GM18520 (cell line): Measurements from ENCODE around the gene CFAP299.
A peak's percentile ranks its signal among the peaks of the same experiment; 100 is the strongest.

Experiments used
- ATAC-seq: cut with Tn5 transposase; IDR thresholded peaks from one replicate; pipeline ENCODE4 v1.9.1; 2021; ENCODE audit not compliant: unreplicated experiment

The CFAP299 gene

GRCh38 chr4:80495865-80496264 is 160.3 kb downstream of the CFAP299 start:
- no peak for ATAC-seq

DNA sequence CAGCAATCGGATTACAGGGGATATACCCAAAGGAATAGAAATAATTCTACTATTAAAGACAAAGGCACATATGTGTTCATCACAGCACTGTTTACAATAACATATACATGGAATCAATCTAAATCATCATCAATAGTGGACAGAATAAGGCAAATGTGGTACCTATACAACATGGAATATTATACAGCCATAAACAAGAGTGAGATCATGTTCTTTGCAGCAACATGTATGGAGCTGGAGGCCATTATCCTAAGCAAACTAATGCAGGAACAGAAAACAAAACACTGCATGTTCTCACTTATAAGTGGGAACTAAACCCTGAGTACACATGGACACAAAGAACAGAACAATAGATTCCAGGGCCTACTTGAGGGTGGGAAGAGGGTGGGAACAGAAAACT is 163.2 kb downstream of the CFAP299 start:
- no peak for ATAC-seq

- no peak for ATAC-seq
Observed at GRCh38 chr4:80500613-80501012, 165.1 kb downstream of the CFAP299 start.

DNA sequence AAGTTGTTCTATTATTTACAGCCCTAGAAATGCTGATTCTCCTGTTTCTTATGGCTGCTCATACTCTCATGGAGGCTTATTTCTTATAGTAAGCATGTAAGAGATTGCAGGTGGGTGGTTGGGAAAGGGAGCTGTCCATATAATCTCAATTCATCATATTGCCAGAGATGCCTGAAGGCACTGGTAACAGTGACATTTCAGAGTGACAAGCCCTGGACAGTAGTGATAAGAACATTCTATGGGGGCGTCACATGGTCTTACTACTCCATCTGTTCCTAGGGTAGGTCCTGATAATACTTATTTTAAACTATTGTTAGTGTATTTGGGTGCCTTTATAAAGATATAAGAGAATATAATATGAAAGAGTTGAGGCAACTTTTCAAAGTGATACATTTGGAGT is 171.5 kb downstream of the CFAP299 start:
- no peak for ATAC-seq

- no peak for ATAC-seq
Observed at GRCh38 chr4:80507507-80507906, 172.0 kb downstream of the CFAP299 start.

DNA sequence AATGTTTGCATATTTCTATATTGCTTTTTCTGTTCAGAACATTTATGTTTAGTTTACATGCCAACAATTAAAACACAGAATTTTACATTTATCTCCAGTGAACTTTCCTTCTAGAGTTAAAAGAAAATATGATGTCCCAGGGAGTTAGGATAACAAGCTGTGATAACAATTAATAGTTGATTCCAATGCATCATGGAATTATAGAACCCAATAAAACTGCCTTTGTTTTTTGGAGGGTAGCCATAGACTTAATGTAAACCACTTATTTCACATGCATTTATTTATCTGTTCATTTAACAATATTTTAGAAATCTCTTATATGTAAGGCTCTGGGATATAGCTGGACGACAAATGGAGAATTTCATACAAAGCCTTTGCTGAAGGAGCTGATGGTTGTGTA is 180.0 kb downstream of the CFAP299 start:
- no peak for ATAC-seq

GRCh38 chr4:80521438-80521837 is 185.9 kb downstream of the CFAP299 start:
- no peak for ATAC-seq

GRCh38 chr4:80526697-80527096 is 191.2 kb downstream of the CFAP299 start:
- ATAC-seq, result no peak

DNA sequence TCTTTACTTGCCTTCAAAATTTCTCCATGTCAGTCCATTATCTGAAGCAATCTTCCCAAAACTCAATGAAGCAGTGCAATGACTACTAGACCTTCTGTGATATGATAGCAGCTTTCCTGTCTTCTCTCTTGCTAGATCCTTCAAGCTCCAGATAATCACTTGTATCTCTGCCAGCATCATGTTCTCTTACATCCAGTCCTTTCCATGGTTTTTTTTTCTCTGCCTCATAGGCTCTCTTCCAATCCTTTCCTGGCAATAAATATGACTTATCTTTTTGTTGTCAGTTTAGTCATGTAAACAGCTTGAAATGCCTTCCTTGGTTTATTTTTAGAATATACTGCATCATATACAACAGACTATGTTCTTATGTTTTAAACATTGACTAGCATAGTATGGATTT is 193.5 kb downstream of the CFAP299 start:
- no peak for ATAC-seq

GRCh38 chr4:80532674-80533333 is 197.3 kb downstream of the CFAP299 start:
- no peak for ATAC-seq

- ATAC-seq, result no peak
Observed at GRCh38 chr4:80535551-80535950, 200.0 kb downstream of the CFAP299 start.

- ATAC-seq, result no peak
Observed at GRCh38 chr4:80538276-80538926, 202.9 kb downstream of the CFAP299 start.

DNA sequence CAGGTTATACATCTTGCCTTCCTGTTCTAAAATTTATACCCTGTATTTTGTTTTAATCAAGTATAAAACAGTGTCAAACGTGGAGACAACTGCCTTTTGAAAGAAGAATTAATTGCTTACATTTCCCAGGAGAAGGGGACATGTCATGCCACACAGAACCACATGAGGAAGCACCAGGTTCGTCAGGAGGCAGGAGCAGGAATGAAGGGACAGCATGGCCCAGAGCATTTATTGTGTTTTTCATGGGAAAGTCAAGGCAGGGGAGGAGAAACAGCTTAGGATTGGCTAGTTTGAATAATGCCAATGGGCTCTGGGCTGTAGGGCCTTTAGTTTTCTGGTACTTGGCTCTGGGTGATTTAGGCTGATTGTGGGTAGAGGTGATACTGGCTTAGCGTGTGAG is 203.7 kb downstream of the CFAP299 start:
- ATAC-seq, result no peak

- no peak for ATAC-seq
Observed at GRCh38 chr4:80540349-80540748, 204.8 kb downstream of the CFAP299 start.

DNA sequence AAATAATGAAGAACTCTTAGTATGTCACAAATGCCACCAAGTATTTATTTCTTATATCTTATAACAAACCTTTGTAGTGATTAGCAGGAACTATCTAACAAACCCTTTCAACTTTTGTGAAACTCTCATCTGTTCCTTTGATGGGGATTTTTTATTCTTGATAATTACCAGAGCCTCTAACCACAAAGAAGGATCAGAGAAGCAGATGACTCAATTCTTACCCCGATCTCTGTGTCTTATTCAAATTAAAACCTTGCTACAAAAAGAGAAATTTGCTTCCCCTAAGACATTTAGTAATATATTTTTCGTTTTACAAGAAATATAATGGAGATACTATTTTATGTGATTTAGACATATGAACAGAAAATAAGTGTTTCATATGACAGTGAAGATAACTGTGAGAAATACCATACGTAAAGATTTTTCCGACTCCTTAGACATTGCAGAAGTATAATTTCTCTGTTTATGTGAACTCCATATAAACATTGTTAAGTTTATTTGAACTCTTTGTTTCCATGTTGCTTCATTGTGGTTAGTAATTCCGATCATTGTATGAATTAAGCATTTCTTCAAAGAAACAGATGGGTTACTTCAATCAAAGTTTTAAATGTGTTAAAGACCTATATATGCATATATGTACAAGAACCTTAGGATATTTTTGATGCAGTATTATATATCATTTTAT is 205.4 kb downstream of the CFAP299 start:
- ATAC-seq, result peak; percentile 88

GRCh38 chr4:80542747-80543146 is 207.2 kb downstream of the CFAP299 start:
- ATAC-seq, result no peak

GRCh38 chr4:80560337-80560736 is 224.8 kb downstream of the CFAP299 start:
- ATAC-seq, result no peak

GRCh38 chr4:80566203-80566872 is 230.8 kb downstream of the CFAP299 start:
- no peak for ATAC-seq

GRCh38 chr4:80568891-80569290 is 233.4 kb downstream of the CFAP299 start:
- ATAC-seq, result no peak

DNA sequence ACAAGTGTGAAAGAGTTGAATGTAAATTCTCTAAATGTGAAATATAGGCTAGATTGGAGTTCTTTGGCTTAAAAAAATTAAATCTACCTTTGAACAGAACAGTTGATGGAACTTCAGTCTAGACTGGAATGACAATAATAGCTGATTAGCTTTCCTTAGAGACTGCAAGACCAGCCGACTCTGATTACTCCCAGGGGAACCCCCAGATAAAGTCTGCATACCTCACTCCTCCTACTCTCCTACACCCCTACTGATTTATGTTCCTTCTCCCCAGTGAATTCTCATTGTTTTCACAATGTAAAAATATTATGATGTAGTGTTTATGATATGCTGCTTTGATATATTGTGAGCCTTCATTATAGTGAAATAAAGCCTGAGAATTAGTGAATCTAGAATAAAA is 241.3 kb downstream of the CFAP299 start:
- no peak for ATAC-seq

GRCh38 chr4:80578001-80578400 is 242.5 kb downstream of the CFAP299 start:
- ATAC-seq, result no peak

DNA sequence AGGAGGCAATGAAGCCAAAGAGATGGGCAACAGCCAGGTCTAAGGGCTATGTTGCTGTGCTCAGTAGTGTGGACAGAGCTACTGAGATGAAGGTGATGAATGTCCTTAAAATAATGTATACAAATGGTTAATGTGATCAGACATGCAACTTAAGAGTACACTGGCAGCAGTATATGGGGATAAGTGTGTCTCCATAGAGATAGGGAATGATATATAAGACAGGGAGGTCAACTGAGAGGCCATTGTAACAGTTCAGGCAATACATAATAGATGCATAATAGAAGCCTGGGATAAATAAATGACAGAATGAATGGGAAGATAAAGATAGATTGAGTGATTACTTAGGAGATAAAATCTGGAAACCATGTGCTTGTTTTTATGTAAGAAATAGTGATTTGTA is 250.0 kb downstream of the CFAP299 start:
- no peak for ATAC-seq
